ENCODE results near the gene ABHD17A.

Gene ABHD17A

GRCh38 chr19:1843116-1843515, 42.2 kb downstream of the ABHD17A start:
- H3K9ac ChIP-seq (ENCODE audit: low read depth, low read length) = no peak overlapping the region
- H3K36me3 ChIP-seq (ENCODE audit: insufficient read depth, low read length) = no peaks in the 10 kb centered on the region
- H3K9me3 ChIP-seq (ENCODE audit: control insufficient read depth, insufficient read depth, low read length) = no peaks in the 10 kb centered on the region
- H3K4me1 ChIP-seq (ENCODE audit: insufficient read depth, low read length) = no peaks in the 10 kb centered on the region

- Histone ChIP-seq H3K9ac (ENCODE audit: low read depth, low read length) (no peak overlapping the region; the same call in 1 of the 2 replicates), H3K36me3 (ENCODE audit: insufficient read depth, low read length) (no peaks in the 10 kb centered on the region), H3K9me3 (ENCODE audit: control insufficient read depth, insufficient read depth, low read length) (no peaks in the 10 kb centered on the region), H3K4me1 (ENCODE audit: insufficient read depth, low read length) (no peaks in the 10 kb centered on the region; the same call in 1 of the 2 replicates)
These were observed 43.9 kb downstream of the ABHD17A start for GRCh38 chr19:1841209-1841924.

- Histone ChIP-seq H3K9ac (ENCODE audit: low read depth, low read length) (no peak overlapping the region; the same call in 1 of the 2 replicates), H3K9me3 (ENCODE audit: control insufficient read depth, insufficient read depth, low read length) (no peaks in the 10 kb centered on the region), H3K4me1 (ENCODE audit: insufficient read depth, low read length) (no peaks in the 10 kb centered on the region; the same call in 1 of the 2 replicates), H3K36me3 (ENCODE audit: insufficient read depth, low read length) (no peaks in the 10 kb centered on the region)
These were observed 44.7 kb downstream of the ABHD17A start for GRCh38 chr19:1840541-1841115.

- H3K4me1 ChIP-seq (ENCODE audit: insufficient read depth, low read length) = no peaks in the 10 kb centered on the region; the same call in 1 of the 2 replicates
These were observed 45.4 kb downstream of the ABHD17A start for GRCh38 chr19:1839658-1840540.

GRCh38 chr19:1837625-1838105, 47.6 kb downstream of the ABHD17A start:
- Histone ChIP-seq H3K36me3 (ENCODE audit: insufficient read depth, low read length) (no peaks in the 10 kb centered on the region), H3K9ac (ENCODE audit: low read depth, low read length) (no peak overlapping the region), H3K4me1 (ENCODE audit: insufficient read depth, low read length) (no peaks in the 10 kb centered on the region; the same call in 1 of the 2 replicates), H3K9me3 (ENCODE audit: control insufficient read depth, insufficient read depth, low read length) (no peaks in the 10 kb centered on the region)

More at GRCh38 chr19:1839658-1840540, 45.4 kb downstream of the ABHD17A start:
- H3K9ac ChIP-seq (ENCODE audit: low read depth, low read length) = no peak overlapping the region
- H3K36me3 ChIP-seq (ENCODE audit: insufficient read depth, low read length) = no peaks in the 10 kb centered on the region
- H3K9me3 ChIP-seq (ENCODE audit: control insufficient read depth, insufficient read depth, low read length) = no peaks in the 10 kb centered on the region

GRCh38 chr19:1837222-1837565, 48.1 kb downstream of the ABHD17A start:
- Histone ChIP-seq H3K36me3 (ENCODE audit: insufficient read depth, low read length) (no peaks in the 10 kb centered on the region), H3K9ac (ENCODE audit: low read depth, low read length) (no peak overlapping the region), H3K9me3 (ENCODE audit: control insufficient read depth, insufficient read depth, low read length) (no peaks in the 10 kb centered on the region), H3K4me1 (ENCODE audit: insufficient read depth, low read length) (no peaks in the 10 kb centered on the region; the same call in 1 of the 2 replicates)

DNA sequence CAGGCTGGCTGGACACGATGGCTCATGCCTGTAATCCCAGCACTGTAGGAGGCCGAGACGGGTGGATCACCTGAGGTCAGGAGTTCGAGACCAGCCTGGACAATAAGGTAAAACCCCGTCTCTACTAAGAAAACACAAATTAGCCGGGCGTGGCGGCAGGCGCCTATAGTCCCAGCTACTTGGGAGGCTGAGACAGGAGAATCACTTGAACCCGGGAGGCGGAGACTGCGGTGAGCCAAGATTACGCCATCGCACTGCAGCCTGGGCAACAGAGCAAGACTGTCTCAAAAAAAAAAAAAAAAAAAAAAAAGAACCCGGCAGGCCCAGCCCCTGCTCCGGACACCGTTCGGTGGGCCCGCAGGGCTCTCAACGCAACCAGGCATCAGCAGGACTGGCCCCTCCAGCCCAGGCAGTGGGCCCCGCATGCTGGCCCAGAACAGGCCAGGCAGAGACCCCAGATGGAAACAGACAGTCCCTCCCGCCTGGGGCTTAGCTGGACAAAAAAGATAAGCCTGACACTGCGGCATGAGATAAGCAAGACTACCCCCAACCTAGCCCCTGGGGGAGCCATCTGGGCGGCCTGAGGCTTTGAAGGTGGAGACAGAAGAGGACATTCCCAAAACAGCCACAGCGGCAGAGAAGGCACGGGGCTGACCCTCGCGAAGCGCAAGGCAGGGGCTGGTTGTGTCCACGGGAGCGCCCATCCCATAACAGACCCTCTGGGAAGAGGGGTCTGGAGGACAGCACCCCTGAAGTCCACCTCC, 48.7 kb downstream of the ABHD17A start:
- H3K36me3 ChIP-seq (ENCODE audit: insufficient read depth, low read length) = no peaks in the 10 kb centered on the region
- H3K9me3 ChIP-seq (ENCODE audit: control insufficient read depth, insufficient read depth, low read length) = no peaks in the 10 kb centered on the region
- H3K9ac ChIP-seq (ENCODE audit: low read depth, low read length) = no peak overlapping the region
- H3K4me1 ChIP-seq (ENCODE audit: insufficient read depth, low read length) = no peaks in the 10 kb centered on the region; the same call in 1 of the 2 replicates

- H3K4me1 ChIP-seq (ENCODE audit: insufficient read depth, low read length) = no peaks in the 10 kb centered on the region; the same call in 1 of the 2 replicates
- no peak overlapping the region for H3K9ac ChIP-seq (ENCODE audit: low read depth, low read length)
- H3K36me3 ChIP-seq (ENCODE audit: insufficient read depth, low read length) = peaks cover 3% of the 10 kb centered on the region; the same call in 1 of the 2 replicates
- H3K9me3 ChIP-seq (ENCODE audit: control insufficient read depth, insufficient read depth, low read length) = no peaks in the 10 kb centered on the region
These were observed 51.8 kb downstream of the ABHD17A start for GRCh38 chr19:1833540-1833939.

GRCh38 chr19:1832046-1832663, 53.1 kb downstream of the ABHD17A start:
- H3K9ac ChIP-seq (ENCODE audit: low read depth, low read length) = no peak overlapping the region
- H3K4me1 ChIP-seq (ENCODE audit: insufficient read depth, low read length) = peaks cover 3% of the 10 kb centered on the region; the same call in 1 of the 2 replicates
- H3K9me3 ChIP-seq (ENCODE audit: control insufficient read depth, insufficient read depth, low read length) = no peaks in the 10 kb centered on the region
- H3K36me3 ChIP-seq (ENCODE audit: insufficient read depth, low read length) = peaks cover 3% of the 10 kb centered on the region; the same call in 1 of the 2 replicates

DNA sequence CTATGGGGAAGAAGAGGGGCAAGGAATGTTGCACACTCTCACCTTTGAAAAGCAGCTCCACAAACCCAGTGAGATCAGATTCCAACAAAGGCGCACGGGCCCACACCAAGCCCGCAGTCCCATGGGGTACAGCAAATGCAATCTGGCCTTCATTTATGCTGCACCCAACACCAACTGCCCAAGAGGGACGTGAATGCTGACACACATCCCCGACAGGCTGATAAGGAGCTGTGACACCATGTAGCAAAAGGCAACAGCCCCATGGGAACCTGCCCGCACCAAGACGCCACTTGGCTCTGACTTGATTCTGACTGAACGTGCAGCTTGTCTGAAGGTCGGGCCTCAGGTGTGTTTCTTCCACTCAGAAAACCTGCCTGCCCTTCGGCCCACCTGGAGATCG, 54.3 kb downstream of the ABHD17A start:
- Histone ChIP-seq H3K9ac (ENCODE audit: low read depth, low read length) (no peak overlapping the region), H3K4me1 (ENCODE audit: insufficient read depth, low read length) (peaks cover 6% of the 10 kb centered on the region; the same call in 1 of the 2 replicates), H3K9me3 (ENCODE audit: control insufficient read depth, insufficient read depth, low read length) (no peaks in the 10 kb centered on the region), H3K36me3 (ENCODE audit: insufficient read depth, low read length) (peaks cover 3% of the 10 kb centered on the region; the same call in 1 of the 2 replicates)

DNA sequence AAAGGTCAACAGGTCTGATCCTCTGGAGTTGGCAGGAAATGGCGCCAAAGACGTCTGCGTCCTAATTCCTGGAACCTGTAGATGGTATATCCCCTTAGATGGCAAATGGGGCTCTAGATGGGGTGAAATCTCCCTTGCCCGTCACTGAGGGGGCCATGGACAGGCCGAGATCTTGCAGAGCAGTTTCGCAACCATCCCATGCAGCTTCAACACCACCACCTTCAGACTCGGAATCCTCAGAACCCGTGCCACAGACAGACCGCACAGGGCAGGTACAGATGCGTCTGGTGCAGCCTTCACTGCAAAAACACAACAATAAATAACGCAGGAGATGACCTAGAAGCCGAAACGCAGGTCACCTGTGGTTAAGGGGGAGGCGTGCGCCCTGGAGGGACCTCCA, 54.7 kb downstream of the ABHD17A start:
- H3K4me1 ChIP-seq (ENCODE audit: insufficient read depth, low read length) = peaks cover 9% of the 10 kb centered on the region; the same call in 1 of the 2 replicates
- no peak overlapping the region for H3K9ac ChIP-seq (ENCODE audit: low read depth, low read length)
- H3K36me3 ChIP-seq (ENCODE audit: insufficient read depth, low read length) = peaks cover 3% of the 10 kb centered on the region; the same call in 1 of the 2 replicates
- H3K9me3 ChIP-seq (ENCODE audit: control insufficient read depth, insufficient read depth, low read length) = no peaks in the 10 kb centered on the region

- Histone ChIP-seq H3K36me3 (ENCODE audit: insufficient read depth, low read length) (peaks cover 3% of the 10 kb centered on the region; the same call in 1 of the 2 replicates), H3K4me1 (ENCODE audit: insufficient read depth, low read length) (peaks cover 9% of the 10 kb centered on the region; the same call in 1 of the 2 replicates), H3K9me3 (ENCODE audit: control insufficient read depth, insufficient read depth, low read length) (no peaks in the 10 kb centered on the region), H3K9ac (ENCODE audit: low read depth, low read length) (no peak overlapping the region)
These were observed 55.3 kb downstream of the ABHD17A start for GRCh38 chr19:1829958-1830357.

Measured in ES-I3 (cell line).